Kidney glomerular epithelial cell (primary cell): ENCODE results near the gene STX8.
"Not testable (repeated sequence)": the region's sequence is repeated elsewhere in the genome, so short reads cannot be mapped to it uniquely, and the experiment has no call there.

ENCODE experiments used
- DNase-seq: peaks from one replicate; lab custom pipeline; 2025; lab: John Stamatoyannopoulos, UW

The STX8 gene

DNA sequence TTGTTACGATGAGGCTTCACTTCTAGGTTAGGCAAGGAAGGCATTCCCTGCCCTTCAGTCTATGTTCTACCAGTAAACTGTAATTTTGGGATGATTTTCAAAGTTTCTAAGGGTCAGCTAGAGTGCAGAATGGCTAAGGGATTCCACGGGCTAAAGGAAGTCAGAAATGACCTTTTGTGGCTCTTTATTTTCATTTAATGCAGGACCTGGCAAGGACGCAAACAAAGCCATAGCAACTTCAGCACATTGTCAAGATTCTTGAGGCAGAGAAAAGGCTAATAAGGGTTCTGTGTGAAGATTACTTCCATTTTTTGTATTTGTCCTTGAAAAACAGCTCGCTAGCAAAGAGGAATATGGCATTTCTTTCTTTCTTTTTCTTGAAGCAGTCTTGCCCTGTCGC lies 76.6 kb downstream of the STX8 start:
- no peak for DNase-seq

DNA sequence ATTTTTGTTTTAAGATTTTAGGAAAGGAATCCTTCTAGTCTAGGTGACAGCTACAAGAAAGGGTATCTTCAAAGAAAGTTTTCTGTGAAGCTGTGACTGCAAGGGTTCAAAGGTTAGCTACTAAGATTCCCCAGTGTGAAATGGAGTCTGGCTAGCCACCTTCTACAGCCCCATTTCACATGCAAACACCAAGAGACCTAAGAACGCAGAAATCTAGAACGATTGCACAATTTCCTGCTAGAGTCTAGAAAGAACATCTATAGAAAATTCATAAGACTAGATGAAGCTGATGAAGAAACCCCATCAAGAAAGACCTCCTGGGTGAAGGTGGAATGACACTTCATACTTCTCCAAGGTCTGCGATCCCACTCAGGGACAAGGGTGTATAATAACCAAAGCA lies 77.1 kb downstream of the STX8 start:
- no peak for DNase-seq

DNA sequence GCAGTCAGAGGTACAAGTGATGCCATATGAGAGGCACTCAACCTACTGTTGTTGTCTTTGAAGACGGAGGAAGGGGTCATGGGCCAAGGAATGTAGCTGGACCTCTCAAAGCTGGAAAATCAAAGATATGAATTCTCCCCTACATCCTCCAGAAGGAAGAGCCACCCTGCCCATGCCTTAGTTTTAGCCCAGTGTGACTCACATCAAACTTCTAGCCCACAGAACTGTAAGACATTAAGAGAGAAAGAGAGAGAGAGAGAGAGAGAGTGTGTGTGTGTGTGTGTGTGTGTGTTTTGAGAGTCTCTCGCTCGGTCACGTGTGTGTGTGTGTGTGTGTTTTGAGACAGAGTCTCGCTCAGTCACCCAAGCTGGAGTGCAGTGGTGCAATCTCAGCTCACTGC lies 87.1 kb downstream of the STX8 start:
- no peak for DNase-seq

DNA sequence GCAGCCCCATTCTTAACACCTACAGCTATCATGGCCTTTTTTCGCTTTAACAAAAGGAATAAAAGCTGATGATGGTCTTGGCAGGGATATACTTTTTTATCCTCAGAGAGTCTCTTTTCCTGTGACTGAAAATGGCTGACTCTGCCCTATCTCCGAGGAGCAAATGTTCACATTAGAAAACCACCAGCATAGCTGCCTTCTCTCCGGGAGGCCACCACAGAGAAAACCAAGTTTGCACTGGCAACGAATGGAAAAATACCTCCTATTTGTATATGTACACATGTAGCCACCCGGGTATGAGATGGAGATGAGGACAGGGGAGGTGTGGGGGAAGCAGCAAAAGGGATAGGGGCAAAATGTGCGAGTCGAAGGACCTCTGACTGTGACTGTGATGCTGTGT lies 88.2 kb downstream of the STX8 start:
- no peak for DNase-seq

DNA sequence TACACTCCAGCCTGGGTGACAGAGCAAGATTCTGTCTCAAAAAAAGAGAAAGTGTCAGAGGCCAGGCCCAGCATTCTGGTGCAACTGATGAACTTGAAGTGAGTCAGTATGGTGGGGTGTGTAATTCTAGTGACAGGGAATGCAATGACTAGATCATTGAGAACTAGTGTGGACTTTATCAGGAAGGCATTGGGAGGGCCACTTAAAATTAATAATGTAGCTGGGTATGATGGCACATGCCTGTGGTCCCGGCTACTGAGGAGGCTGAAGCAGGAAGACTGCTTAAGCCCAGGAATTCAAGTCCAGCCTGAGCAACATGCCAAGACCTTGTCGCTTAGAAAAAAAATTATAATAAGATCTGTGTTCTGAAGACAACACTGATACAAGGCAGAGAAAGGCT lies 90.8 kb downstream of the STX8 start:
- DNase-seq, result no peak

DNA sequence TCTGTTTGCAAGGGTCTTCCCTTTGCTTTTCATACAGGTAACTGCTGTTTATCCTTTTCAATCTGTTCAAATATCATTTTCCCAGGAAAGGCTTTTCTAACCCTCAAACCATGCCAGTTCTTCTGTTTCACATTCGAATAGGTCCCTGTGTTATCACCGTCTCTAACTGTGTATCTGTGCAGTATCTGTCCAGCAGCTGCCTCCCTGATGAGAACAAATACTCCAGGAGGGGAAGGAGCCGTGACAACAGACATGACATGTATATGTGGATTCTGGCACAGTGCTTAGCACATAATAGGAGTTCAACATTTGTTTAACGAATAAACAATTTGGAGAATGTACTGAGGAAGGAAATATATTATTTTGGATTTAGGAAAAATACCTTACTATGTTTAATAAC lies 95.7 kb downstream of the STX8 start:
- no peak for DNase-seq

DNA sequence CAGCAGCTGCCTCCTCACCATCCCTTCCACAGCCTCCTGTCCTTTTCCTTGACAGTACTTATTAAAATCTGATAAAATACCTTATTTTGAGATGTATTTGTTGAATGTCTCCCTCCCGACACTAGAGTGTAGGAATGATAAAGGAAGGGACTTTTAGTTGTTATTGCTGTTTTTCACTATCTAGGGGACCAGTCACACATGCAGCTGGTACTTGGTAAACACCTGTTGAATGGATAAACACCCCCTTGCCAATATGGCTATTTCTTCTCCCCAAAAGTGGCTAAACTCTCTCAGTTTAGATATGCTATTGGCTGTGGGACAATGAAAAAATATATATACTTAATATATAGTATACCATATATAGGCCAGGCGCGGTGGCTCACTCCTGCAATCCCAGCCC lies 96.7 kb downstream of the STX8 start:
- no peak for DNase-seq

DNA sequence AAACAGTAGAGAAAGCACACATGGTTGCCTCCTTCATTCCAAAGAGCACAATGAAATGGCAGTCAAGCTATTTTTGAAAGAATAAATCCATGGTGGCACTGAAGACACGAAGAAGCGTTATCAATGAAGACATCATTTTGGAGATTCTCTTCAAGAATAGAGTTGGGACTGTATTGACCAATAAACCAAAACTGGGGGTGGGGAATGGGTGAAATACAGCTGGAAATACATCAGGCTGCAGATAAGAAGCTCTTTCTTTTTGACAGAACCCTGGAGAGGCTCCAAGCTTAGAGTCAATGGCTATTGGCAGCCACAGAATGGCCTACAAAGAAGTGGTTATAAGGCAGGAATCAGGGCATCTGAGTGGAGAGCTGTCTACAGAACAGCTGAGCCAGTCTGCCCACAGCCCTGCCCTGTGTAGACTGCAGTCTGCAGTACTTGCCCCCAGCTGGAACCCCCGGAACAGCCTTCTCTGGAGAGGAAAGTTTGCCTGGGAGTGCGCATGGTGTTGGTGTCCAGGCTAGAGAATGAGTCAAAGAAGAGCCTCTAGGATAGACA lies 100.4 kb downstream of the STX8 start:
- no peak for DNase-seq

DNA sequence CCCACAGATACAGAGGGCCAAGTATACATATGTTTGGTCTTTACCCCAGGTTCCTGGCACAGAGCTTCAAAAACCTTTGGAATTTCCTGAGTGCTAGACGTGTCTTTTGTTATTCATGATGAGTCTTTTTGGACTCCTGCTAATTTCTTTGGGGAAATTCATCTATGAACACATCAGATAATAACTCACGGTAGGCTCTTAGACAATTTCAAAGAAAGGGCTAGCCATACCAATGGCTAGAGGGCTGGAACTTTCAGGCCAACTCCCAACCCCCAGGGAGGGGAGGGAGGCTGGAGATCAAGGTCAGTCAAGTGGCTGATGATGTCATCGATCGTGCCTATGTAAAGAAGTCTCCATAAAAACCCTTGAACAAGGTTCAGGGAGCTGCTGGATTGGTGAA lies 101.9 kb downstream of the STX8 start:
- peak; percentile 25 for DNase-seq

DNA sequence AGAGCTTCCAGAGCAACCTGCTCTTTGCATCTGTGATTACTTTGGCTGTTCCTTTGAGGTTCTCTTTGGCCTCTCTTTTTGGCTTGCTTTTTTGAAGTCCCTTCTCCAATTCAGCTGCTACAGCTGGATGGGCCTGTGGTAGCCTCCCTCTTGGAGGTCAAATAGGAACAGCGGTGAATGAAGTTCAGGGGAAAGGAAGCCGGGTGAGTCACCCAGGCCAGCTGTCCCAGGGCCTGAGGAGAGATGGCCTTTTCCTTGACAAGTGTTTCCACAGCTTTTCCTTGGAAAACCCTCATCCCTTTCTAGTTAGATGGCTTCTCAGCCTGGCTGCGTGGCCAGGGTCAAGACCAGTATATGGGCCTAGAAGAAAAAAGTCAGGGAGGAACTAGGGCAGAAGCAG lies 103.1 kb downstream of the STX8 start:
- no peak for DNase-seq

DNA sequence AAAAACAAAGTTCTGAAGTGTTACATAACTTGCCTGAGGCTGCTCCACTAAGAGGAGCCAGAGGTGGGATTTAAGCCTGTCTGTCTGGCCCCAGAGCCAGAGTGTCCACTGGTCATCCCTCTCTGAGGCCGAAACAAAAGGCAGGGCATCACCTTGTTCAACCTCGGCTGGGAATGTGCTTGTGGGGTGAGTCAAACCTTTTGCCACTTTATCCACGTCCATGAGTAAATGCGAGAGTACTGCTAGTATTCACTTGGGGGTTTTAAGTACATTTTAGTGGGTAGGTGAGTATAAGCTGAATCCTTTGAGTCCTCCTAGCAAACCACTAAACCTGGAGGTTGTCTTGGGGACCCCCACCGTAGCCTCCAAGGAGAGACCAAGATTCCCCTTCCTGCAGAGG lies 103.5 kb downstream of the STX8 start:
- no peak for DNase-seq

DNA sequence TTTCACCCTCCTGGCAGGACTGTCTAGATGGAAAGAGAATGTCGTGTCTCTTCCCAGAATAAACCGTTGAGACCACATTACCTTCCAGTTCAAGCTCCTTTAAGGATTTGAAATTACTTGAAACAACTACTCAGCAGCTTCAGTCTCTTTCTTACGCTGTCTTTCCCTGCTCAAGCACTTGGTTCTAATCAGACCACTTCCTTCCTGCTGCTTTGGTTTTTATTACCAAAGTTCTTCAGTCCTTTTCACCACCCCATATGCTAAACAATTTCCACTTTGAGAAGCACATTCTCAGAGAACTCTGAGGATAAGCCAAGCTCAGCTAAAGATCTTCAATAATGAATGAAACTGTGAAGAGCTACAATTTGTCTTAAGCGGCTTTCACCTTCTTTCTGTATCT lies 105.4 kb downstream of the STX8 start:
- DNase-seq, result no peak

DNA sequence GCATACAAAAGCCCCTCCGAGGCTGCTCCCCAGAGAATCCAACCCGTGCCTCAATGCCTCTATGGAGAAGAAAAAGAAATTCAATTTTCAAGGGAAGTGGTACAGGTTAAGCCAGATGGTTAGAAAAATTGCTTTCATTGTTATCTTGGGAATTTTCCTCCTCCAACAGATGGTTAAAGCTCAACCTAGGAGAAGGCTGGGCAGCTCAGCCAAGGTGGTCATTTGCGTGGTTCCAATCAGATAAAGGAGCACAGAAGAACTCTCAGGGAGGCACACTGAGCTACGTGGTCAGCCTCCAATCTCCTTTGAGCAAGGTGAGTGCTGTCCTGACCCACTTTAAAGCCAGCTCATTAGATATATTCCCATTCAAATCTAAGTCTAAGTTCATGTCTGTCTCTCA lies 106.7 kb downstream of the STX8 start:
- DNase-seq, result no peak

DNA sequence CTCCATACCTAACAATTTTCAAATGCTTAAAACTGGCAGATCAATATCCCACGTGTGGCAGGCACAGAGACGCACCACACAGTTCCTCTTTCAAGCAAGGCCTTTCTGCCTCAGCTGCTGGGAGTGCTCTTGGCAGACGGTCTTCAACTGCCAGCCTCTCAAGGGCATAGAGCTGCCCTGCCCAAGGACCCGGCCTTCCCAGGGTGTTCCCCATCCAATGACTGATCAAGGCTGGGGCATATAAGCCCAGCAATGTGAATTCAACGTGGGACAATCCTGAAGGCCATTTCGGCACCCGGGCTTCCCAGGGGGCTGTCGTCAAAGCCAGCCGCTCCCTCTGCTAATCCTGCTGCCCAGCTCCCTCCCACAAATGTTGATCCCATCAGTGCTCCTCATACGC lies 107.1 kb downstream of the STX8 start:
- DNase-seq, result no peak

DNA sequence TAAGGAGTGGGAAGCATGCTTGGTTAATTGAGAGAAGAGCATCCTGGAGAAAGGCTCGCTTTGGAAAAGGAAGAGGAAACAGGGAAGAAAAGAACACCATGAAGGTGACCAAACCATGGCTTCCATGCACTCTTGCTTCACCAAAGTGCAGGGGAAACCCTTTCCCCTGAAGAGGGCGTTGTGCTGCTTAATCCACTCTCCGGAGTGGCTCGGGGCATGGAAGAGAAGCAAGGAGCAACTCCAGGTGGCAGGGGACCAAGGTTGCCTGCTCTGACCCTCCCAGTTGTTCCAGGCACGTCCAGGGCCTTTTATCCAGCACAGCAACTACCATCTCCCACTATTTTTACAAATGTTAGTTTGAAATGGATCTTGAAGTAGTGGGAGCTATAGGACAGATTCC lies 108.1 kb downstream of the STX8 start:
- DNase-seq, result no peak

DNA sequence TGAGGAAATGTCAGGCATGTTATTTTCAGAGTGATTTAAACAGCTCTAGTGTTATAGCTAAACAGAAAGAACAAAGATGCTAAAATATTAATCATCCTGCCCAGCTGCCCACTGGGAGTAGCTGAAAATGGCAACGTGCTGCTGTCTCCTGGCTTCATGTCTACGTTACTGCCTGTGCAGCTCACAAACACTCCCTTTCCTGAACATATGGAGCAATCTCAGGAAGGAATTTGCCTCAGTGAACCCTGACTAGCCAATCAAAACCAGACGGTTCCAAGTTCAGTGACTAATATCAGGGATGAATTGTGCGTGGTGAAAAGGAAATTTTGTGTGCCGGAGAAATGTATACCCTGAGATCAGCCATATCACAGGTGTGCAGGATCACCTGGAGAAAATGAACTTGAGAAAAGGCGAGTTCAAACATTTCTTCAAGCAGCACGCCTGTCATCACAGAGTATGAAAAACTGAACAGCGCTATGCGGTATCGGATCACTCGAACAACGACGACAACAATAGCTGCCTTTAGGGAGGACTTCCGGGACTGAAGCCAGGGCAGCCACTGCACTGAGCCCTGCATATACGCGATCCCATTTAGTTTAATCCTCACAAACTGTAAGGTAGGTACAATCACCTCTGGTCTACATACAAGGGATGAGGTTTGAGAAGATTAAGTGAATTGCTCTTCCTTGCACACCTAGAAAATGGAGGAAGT lies 110.3 kb downstream of the STX8 start:
- no peak for DNase-seq

DNA sequence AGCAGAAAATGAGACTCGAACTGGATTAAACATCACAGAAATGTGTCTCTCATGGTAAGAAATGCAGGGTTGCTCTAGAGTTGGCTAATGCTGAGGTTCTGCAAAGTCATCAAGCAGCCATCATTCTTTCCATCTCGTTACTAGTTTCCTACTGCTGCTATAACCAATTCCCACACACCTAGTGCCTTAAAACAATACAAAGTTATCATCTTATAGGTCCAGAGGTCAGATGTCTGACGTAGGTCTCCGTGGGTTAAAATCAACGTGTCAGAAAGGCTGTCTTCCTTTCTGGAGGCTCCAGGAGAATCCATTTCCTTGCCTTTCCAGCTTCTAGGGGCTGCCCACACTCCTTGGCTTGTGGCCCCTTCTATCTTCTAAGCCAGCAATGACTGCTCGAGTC lies 118.6 kb downstream of the STX8 start:
- DNase-seq, result no peak

DNA sequence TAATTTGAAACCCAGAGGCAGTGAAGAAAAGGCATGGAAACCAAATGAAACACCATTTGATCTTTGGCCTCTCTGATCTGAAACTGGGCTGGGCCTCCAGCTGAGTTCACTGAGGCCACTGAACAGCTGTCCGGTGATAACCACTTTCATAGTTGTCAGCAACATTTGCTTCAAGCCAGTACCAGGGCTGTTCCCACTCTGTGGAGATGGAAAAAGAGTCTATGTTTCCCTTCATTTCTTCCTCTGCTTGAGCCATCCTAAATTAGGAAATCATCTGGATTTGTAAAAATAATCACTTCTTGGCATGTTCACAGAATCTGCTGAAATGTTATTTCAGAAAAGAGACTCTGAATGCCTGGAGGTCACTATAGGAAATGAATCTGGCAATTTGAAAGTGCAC lies 119.3 kb downstream of the STX8 start:
- DNase-seq, result no peak

DNA sequence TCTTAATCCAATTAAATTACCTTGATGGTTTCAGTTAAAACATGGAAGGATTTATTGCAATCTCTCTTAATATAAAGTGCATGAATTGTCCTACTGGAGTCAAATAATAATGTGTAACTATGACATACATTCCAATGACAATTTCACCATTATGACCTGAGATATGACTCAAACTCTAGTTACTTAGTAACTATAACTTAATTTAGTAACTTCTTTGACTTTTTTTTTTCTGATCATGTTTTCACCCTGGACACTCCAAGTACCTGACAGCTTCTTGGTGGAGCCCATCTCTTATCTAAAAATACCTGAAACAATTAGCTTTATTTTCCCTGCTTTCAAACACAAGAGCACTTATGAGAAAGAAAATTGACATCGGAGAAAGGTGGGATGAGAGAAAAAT lies 123.7 kb downstream of the STX8 start:
- peak; percentile 15 for DNase-seq

DNA sequence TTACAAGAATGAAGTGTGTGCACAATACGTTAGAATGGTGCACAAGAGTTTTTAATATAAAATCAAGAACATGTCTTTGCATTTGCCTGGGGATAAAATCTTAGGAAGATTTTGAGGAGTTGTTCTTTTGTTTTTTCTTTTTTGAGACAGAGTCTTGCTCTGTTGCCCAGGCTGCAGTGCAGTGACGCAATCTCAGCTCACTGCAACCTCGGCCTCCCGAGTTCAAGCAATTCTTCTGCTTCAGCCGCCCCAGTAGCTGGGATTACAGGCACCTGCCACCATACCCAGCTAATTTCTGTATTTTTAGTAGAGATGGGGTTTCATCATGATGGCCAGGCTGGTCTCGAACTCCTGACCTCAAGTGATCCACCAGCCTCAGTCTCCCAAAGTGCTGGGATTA lies 128.3 kb downstream of the STX8 start:
- DNase-seq, result not testable (repeated sequence)

DNA sequence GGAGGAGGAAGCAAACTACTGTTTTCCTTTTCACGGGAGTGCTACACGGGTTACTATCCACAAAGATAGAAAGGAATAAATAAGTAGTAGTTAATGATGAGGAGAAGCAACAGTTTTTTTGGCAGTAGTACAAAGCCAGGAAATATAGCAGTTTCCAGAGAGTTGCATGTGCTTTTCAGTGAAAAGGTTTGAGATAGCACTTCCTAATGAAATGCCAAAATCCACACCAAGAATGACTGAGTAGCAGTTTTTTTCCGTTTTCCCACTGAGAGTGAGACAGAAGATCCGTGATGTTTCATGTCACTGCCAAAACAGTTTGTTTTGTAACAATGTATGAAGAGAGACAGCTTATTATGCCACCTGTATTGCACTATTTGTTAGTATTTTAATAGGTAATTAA lies 129.1 kb downstream of the STX8 start:
- DNase-seq, result no peak

DNA sequence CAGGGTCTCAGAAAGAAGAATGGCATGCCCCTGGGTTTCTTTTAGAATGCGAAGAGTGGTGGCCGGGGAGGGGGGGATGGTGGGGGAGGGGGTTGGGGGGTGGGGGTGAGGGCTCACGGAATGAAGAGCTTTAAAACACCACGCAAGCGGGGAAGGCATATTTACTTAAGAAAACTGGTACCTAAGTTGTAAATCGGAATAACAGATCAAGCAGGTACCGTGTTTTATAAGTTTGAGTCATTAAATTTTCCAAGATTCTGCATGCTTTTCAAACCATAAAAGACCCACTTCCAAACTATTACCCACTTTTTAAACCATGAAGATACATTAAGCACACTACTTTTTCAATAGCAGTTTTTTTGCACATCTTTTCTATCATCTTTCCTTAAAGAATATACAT lies 130.2 kb downstream of the STX8 start:
- DNase-seq, result no peak

DNA sequence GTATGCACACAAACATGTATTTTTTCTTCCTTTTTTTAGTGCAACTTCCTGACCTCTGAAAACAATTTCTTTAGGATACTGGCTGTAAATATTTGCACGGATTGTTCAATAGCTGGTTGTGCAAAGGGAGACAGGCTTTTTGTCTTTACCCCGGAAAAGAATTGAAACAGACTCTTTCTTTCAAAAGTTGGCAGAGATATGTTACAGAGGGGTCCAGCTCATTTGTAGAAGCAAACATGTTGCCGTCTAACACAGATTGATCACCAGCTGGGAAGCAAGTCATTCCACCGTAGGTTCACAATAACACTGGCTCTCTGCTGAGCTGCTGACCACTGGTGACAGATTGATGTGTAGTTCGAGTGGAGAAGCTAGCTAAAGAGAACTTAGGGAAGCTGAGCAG lies 130.9 kb downstream of the STX8 start:
- DNase-seq, result no peak

DNA sequence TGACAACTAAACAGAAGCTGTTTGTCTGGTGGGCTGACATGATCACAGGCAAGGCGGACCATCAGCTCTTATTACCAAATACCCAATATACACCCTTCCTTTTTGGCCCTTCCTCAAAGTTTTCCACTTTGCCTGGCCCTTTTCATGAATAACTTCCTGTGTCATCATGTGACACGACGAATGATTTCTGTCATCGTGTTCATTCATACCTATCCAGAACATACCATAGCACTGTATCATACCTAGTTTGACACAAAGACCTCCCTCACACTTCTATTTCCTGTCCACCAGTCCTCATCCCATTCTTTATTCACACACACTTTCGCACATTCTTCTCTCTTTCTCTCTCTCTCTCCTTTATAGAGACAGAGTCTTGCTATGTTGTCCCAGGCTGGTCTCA lies 131.8 kb downstream of the STX8 start:
- DNase-seq, result no peak
